ENCODE results near the gene SAFB.

Gene SAFB

GRCh38 chr19:5669212-5669611 lies 46.3 kb downstream of the SAFB start:
- H3K4me1 ChIP-seq (ENCODE audit: low read length): no peaks in the 10 kb centered on the region
- H3K9me3 ChIP-seq (ENCODE audit: insufficient read depth, low read length): no peaks in the 10 kb centered on the region
- no peak overlapping the region for H3K4me3 ChIP-seq (ENCODE audit: low read length)
- H3K79me2 ChIP-seq (ENCODE audit: low read length): peaks cover 7% of the 10 kb centered on the region; the same call in 1 of the 2 replicates
- no peak overlapping the region for H3K27ac ChIP-seq (ENCODE audit: low read length)
- H2AFZ ChIP-seq (ENCODE audit: low read depth, low read length): no peak overlapping the region
- peaks cover 11% of the 10 kb centered on the region; the same call in 1 of the 2 replicates for H4K20me1 ChIP-seq (ENCODE audit: insufficient read depth, low read length)
- H3K4me2 ChIP-seq (ENCODE audit: low read length): no peak overlapping the region
- no peaks in the 10 kb centered on the region for H3K27me3 ChIP-seq (ENCODE audit: low read depth, low read length)
- TF ChIP-seq EZH2phosphoT487 (IDR thresholded peaks at IDR 0.05; ENCODE audit: low read depth): no peak
- no peak for TF ChIP-seq CTCF (IDR thresholded peaks at IDR 0.05; ENCODE audit: low read depth, low read length)
- H3K36me3 ChIP-seq (replicated peaks; ENCODE audit: low read depth, low read length): peaks cover 64% of the 10 kb centered on the region
- H3K9ac ChIP-seq (ENCODE audit: low read length): no peak overlapping the region

- Histone ChIP-seq H3K36me3 (replicated peaks; ENCODE audit: low read depth, low read length) (peaks cover 42% of the 10 kb centered on the region), H3K27me3 (ENCODE audit: low read depth, low read length) (no peaks in the 10 kb centered on the region), H3K4me1 (ENCODE audit: low read length) (no peaks in the 10 kb centered on the region), H3K4me2 (ENCODE audit: low read length) (no peak overlapping the region), H3K79me2 (ENCODE audit: low read length) (peaks cover 7% of the 10 kb centered on the region; the same call in 1 of the 2 replicates), H3K27ac (ENCODE audit: low read length) (no peak overlapping the region), H3K4me3 (ENCODE audit: low read length) (no peak overlapping the region), H4K20me1 (ENCODE audit: insufficient read depth, low read length) (peaks cover 8% of the 10 kb centered on the region; the same call in 1 of the 2 replicates), H3K9me3 (ENCODE audit: insufficient read depth, low read length) (no peaks in the 10 kb centered on the region), H2AFZ (ENCODE audit: low read depth, low read length) (no peak overlapping the region), H3K9ac (ENCODE audit: low read length) (no peak overlapping the region)
- TF ChIP-seq EZH2phosphoT487 (IDR thresholded peaks at IDR 0.05; ENCODE audit: low read depth) (no peak), CTCF (IDR thresholded peaks at IDR 0.05; ENCODE audit: low read depth, low read length) (no peak)
Observed at GRCh38 chr19:5671600-5671999, 48.7 kb downstream of the SAFB start.

GRCh38 chr19:5672708-5673459 lies 50.0 kb downstream of the SAFB start:
- TF ChIP-seq CTCF (IDR thresholded peaks at IDR 0.05; ENCODE audit: low read depth, low read length) (no peak), EZH2phosphoT487 (IDR thresholded peaks at IDR 0.05; ENCODE audit: low read depth) (no peak)
- H3K9me3 ChIP-seq (ENCODE audit: insufficient read depth, low read length): no peaks in the 10 kb centered on the region
- H3K79me2 ChIP-seq (ENCODE audit: low read length): peaks cover 3% of the 10 kb centered on the region; the same call in 1 of the 2 replicates
- no peaks in the 10 kb centered on the region for H3K27me3 ChIP-seq (ENCODE audit: low read depth, low read length)
- no peak overlapping the region for H3K9ac ChIP-seq (ENCODE audit: low read length)
- no peaks in the 10 kb centered on the region; the same call in 1 of the 2 replicates for H4K20me1 ChIP-seq (ENCODE audit: insufficient read depth, low read length)
- H3K4me3 ChIP-seq (ENCODE audit: low read length): no peak overlapping the region
- no peak overlapping the region for H2AFZ ChIP-seq (ENCODE audit: low read depth, low read length)
- no peak overlapping the region for H3K4me2 ChIP-seq (ENCODE audit: low read length)
- no peak overlapping the region for H3K27ac ChIP-seq (ENCODE audit: low read length)
- no peaks in the 10 kb centered on the region for H3K4me1 ChIP-seq (ENCODE audit: low read length)
- peaks cover 32% of the 10 kb centered on the region for H3K36me3 ChIP-seq (replicated peaks; ENCODE audit: low read depth, low read length)

GRCh38 chr19:5673752-5674151 lies 50.9 kb downstream of the SAFB start:
- TF ChIP-seq CTCF (IDR thresholded peaks at IDR 0.05; ENCODE audit: low read depth, low read length): no peak
- no peak for TF ChIP-seq EZH2phosphoT487 (IDR thresholded peaks at IDR 0.05; ENCODE audit: low read depth)
- Histone ChIP-seq H2AFZ (ENCODE audit: low read depth, low read length) (no peak overlapping the region), H3K4me3 (ENCODE audit: low read length) (no peak overlapping the region), H3K9ac (ENCODE audit: low read length) (no peak overlapping the region), H3K9me3 (ENCODE audit: insufficient read depth, low read length) (no peaks in the 10 kb centered on the region), H3K27ac (ENCODE audit: low read length) (no peak overlapping the region), H4K20me1 (ENCODE audit: insufficient read depth, low read length) (no peaks in the 10 kb centered on the region; the same call in 1 of the 2 replicates), H3K36me3 (replicated peaks; ENCODE audit: low read depth, low read length) (peaks cover 31% of the 10 kb centered on the region), H3K4me1 (ENCODE audit: low read length) (no peaks in the 10 kb centered on the region), H3K4me2 (ENCODE audit: low read length) (no peak overlapping the region), H3K27me3 (ENCODE audit: low read depth, low read length) (no peaks in the 10 kb centered on the region), H3K79me2 (ENCODE audit: low read length) (peaks cover 3% of the 10 kb centered on the region; the same call in 1 of the 2 replicates)
